BJ (cell line): ENCODE results near the gene PGF. TPM values are rescaled to one million over a fixed set of nuclear protein-coding genes. Genes with fewer than 3 reads are reported as not detected.

ENCODE experiments used
- CTCF ChIA-PET: fragments of 350-600 bp; formaldehyde crosslinking; extraction: SDS; loops from one replicate; lab custom pipeline; 2021; ENCODE audit warnings: antibody characterized with exemption, inconsistent platforms; lab: Yijun Ruan, JAX
- POLR2A ChIA-PET: fragments of 300-600 bp; sonication (Branson Sonifier 250); formaldehyde crosslinking; extraction: SDS; loops from one replicate; lab custom pipeline; 2021; ENCODE audit warnings: antibody characterized with exemption; lab: Charles Lee
- DNase-seq: peaks from one replicate; pipeline ENCODE4 v3.0.0-alpha.2; 2011; ENCODE audit warnings: low read depth
- H3K27me3 ChIP-seq: 2 replicates; pipeline ENCODE4 v1.6.0; 2011; ENCODE audit warnings: low read length; ENCODE audit not compliant: control insufficient read depth, insufficient read depth
- H3K36me3 ChIP-seq: 2 replicates; pipeline ENCODE4 v1.5.1; 2011; ENCODE audit warnings: low read length; ENCODE audit not compliant: control insufficient read depth, insufficient read depth
- H3K4me3 ChIP-seq: 2 replicates; pipeline ENCODE4 v1.5.1; 2011; ENCODE audit warnings: low read depth, mild to moderate bottlenecking, control low read depth, low read length
- CTCF ChIP-seq: IDR thresholded peaks from 2 replicates; pipeline ENCODE4 v1.5.1; 2011; ENCODE audit warnings: low read depth, mild to moderate bottlenecking, control low read depth, inconsistent platforms, low read length, moderate library complexity; ENCODE audit not compliant: insufficient read depth
- polyA plus RNA-seq: library from polyadenylated mRNA; depleted of rRNA; stranded (reverse); fragments of >200 nt; gene quantifications from 2 replicates; pipeline ENCODE4 v1.2.3, GENCODE V29; 2011

The PGF gene
- polyA plus RNA-seq, 1 experiment: 4.1 TPM

- CTCF ChIA-PET: interaction anchor here (9.4 to 14.0 kb wide), 2 partner anchors 54 to 177 kb away, joined by 107 to 315 read pairs; no protein-coding TSS in a partner anchor
- Histone ChIP-seq H3K36me3 (no peaks in the 10 kb centered on the region; the same call in 1 of the 2 replicates), H3K4me3 (no peak overlapping the region), H3K27me3 (no peaks in the 10 kb centered on the region)
- no peak for DNase-seq
- no peak for TF ChIP-seq CTCF
- POLR2A ChIA-PET: no interaction called here
Measured at GRCh38 chr14:74912111-74912510, 43.3 kb downstream of the PGF start.

- POLR2A ChIA-PET: no interaction called here
- Histone ChIP-seq H3K36me3 (peaks cover 4% of the 10 kb centered on the region), H3K27me3 (no peaks in the 10 kb centered on the region), H3K4me3 (no peak overlapping the region)
- DNase-seq: no peak
- CTCF ChIA-PET: interaction anchor here (9.4 to 14.0 kb wide), 2 partner anchors 53 to 177 kb away, joined by 107 to 315 read pairs; no protein-coding TSS in a partner anchor
- TF ChIP-seq CTCF: no peak
Measured at GRCh38 chr14:74911704-74912103, 43.7 kb downstream of the PGF start.

- peaks cover 7% of the 10 kb centered on the region for H3K36me3 ChIP-seq
- no peaks in the 10 kb centered on the region for H3K27me3 ChIP-seq
- DNase-seq: no peak
- ChIA-PET POLR2A (no interaction called here), CTCF (interaction anchor here (0.6 to 14.0 kb wide), 3 partner anchors 12 to 177 kb away, joined by 3 to 315 read pairs (median 107); partner anchors contain the start of gene RPS6KL1)
- TF ChIP-seq CTCF: no peak
- H3K4me3 ChIP-seq: no peak overlapping the region
Measured at GRCh38 chr14:74911221-74911620, 44.2 kb downstream of the PGF start.

- DNase-seq: no peak
- ChIA-PET CTCF (interaction anchor here (0.6 to 14.0 kb wide), 4 partner anchors 12 to 178 kb away, joined by 3 to 315 read pairs (median 151); partner anchors contain the start of genes DLST, PROX2 and RPS6KL1), POLR2A (no interaction called here)
- Histone ChIP-seq H3K36me3 (peaks cover 7% of the 10 kb centered on the region), H3K4me3 (no peak overlapping the region), H3K27me3 (no peaks in the 10 kb centered on the region)
- no peak for TF ChIP-seq CTCF
Measured at GRCh38 chr14:74910556-74910955, 44.8 kb downstream of the PGF start.

GRCh38 chr14:74909911-74910310, 45.5 kb downstream of the PGF start:
- DNase-seq: no peak
- Histone ChIP-seq H3K36me3 (peaks cover 9% of the 10 kb centered on the region), H3K4me3 (no peak overlapping the region), H3K27me3 (no peaks in the 10 kb centered on the region)
- ChIA-PET POLR2A (no interaction called here), CTCF (interaction anchor here (6.9 to 14.0 kb wide), 3 partner anchors 34 to 179 kb away, joined by 107 to 315 read pairs (median 195); partner anchors contain the start of genes DLST and PROX2)
- TF ChIP-seq CTCF: no peak
